Fibroblast of skin of back (primary cell): ENCODE results near the gene PPM1M.

Experiments used
- DNase-seq: peaks from one replicate; pipeline ENCODE4 v3.0.0-alpha.2; 2013

The PPM1M gene

GRCh38 chr3:52297242-52298148 lies 51.9 kb downstream of the PPM1M start:
- DNase-seq: no peak

- no peak for DNase-seq
Measured at GRCh38 chr3:52298149-52299098, 52.9 kb downstream of the PPM1M start.

- no peak for DNase-seq
Measured at GRCh38 chr3:52299247-52299878, 53.8 kb downstream of the PPM1M start.
